RPMI8226 (cell line): ENCODE measurements around the gene MEG3.

Experiments
- DNase-seq: peaks from one replicate; pipeline ENCODE4 v3.0.0-alpha.2; 2015

MEG3 gene

GRCh38 chr14:100867631-100868315 lies 41.9 kb downstream of the MEG3 start:
- DNase-seq, result no peak

- DNase-seq, result no peak
Measured at GRCh38 chr14:100868621-100869370, 42.9 kb downstream of the MEG3 start.

- DNase-seq, result no peak
Measured at GRCh38 chr14:100871234-100872186, 45.6 kb downstream of the MEG3 start.

GRCh38 chr14:100872259-100873095 lies 46.6 kb downstream of the MEG3 start:
- DNase-seq, result no peak

GRCh38 chr14:100873096-100873482 lies 47.2 kb downstream of the MEG3 start:
- no peak for DNase-seq

GRCh38 chr14:100874051-100874410 lies 48.1 kb downstream of the MEG3 start:
- no peak for DNase-seq

- no peak for DNase-seq
Measured at GRCh38 chr14:100874411-100875091, 48.6 kb downstream of the MEG3 start.

GRCh38 chr14:100875126-100875525 lies 49.2 kb downstream of the MEG3 start:
- DNase-seq, result no peak

- no peak for DNase-seq
Measured at GRCh38 chr14:100875861-100876590, 50.1 kb downstream of the MEG3 start.

- no peak for DNase-seq
Measured at GRCh38 chr14:100878271-100879146, 52.6 kb downstream of the MEG3 start.

- DNase-seq, result no peak
Measured at GRCh38 chr14:100879194-100879593, 53.3 kb downstream of the MEG3 start.

GRCh38 chr14:100879782-100880181 lies 53.9 kb downstream of the MEG3 start:
- no peak for DNase-seq

- no peak for DNase-seq
Measured at GRCh38 chr14:100880271-100881101, 54.6 kb downstream of the MEG3 start.

- DNase-seq, result no peak
Measured at GRCh38 chr14:100881211-100882025, 55.5 kb downstream of the MEG3 start.

- DNase-seq, result no peak
Measured at GRCh38 chr14:100882026-100882967, 56.4 kb downstream of the MEG3 start.

- DNase-seq, result no peak
Measured at GRCh38 chr14:100882991-100883788, 57.3 kb downstream of the MEG3 start.
